K562 (cell line): ENCODE data around the gene CACNA1C. TPM values are rescaled to one million over a fixed set of nuclear protein-coding genes. Genes with fewer than 3 reads are reported as not detected.

Experiments used
- ATAC-seq: fragments of 200-7000 bp; cut with Tn5 transposase; 3 replicates; pipeline ENCODE4 v1.9.1; 2020; ENCODE audit warnings: moderate library complexity
- BruUV-seq: library from RNA; stranded (reverse); fragments of 400-500 nt; replicated peaks from 2 replicates; lab custom pipeline; 2021; lab: Mats Ljungman, UMichigan
- CTCF ChIA-PET: fragments of 300-600 bp; formaldehyde crosslinking; extraction: SDS; loops from one replicate; lab custom pipeline; 2021; ENCODE audit warnings: low intra/inter-chr PET ratio; lab: Yijun Ruan, JAX
- POLR2A ChIA-PET: fragments of 300-600, 350-650 bp; sonication (Branson Sonifier 250); formaldehyde crosslinking; extraction: SDS; loops from one replicate; lab custom pipeline; 2021; ENCODE audit warnings: antibody characterized with exemption, inconsistent platforms; lab: Yijun Ruan, JAX
- DNase-seq, 4 experiments: peaks; one replicate each; pipeline versions ENCODE4 v3.0.0 to v3.0.0-alpha.2; 2011 to 2018; ENCODE audit warnings: low spot score in 3 of 4, mixed read lengths in 3 of 4; ENCODE audit errors: extremely low read depth in 1 of 4
- FAIRE-seq: peaks from 2 replicates; lab custom pipeline; 2011; peaks lifted over from hg19 to GRCh38; lab: Jason Lieb, UNC
- H2AFZ ChIP-seq: 2 replicates; pipeline ENCODE4 v1.6.0; 2011; ENCODE audit warnings: low read depth, low read length, control low read depth, inconsistent platforms
- H3K27ac ChIP-seq: fragments of 200-600 bp; 3 replicates; pipeline ENCODE4 v1.8.0; 2011; ENCODE audit warnings: low read depth, mild to moderate bottlenecking, control low read depth, inconsistent platforms, low read length, moderate library complexity, mixed read lengths; ENCODE audit errors: extremely low read depth
- H3K27me3 ChIP-seq, 2 experiments: fragments of 300-600 bp in 1 of 2; 2 replicates in 1 of 2; 3 replicates in 1 of 2; pipeline versions ENCODE4 v1.6.0 to v1.8.0; 2011; ENCODE audit warnings: inconsistent platforms in 2 of 2, low read length in 2 of 2, mild to moderate bottlenecking in 1 of 2, mixed read lengths in 1 of 2, moderate library complexity in 1 of 2; ENCODE audit not compliant: control insufficient read depth in 2 of 2, insufficient read depth in 2 of 2
- H3K36me3 ChIP-seq: fragments of 300-600 bp; 3 replicates; pipeline ENCODE4 v1.8.0; 2011; ENCODE audit warnings: mild to moderate bottlenecking, low read length, inconsistent platforms; ENCODE audit not compliant: control insufficient read depth, insufficient read depth
- H3K4me1 ChIP-seq, 2 experiments: fragments of 200-600 bp in 1 of 2; replicated peaks in 1 of 2; 2 replicates in 1 of 2; 3 replicates in 1 of 2; pipeline versions ENCODE4 v1.5.1 to v1.8.0; 2011; ENCODE audit warnings: inconsistent platforms in 2 of 2, low read length in 2 of 2, mild to moderate bottlenecking in 1 of 2, mixed read lengths in 1 of 2, moderate library complexity in 1 of 2; ENCODE audit not compliant: control insufficient read depth in 2 of 2, insufficient read depth in 2 of 2
- H3K4me2 ChIP-seq: 2 replicates; pipeline ENCODE4 v1.6.1; 2011; ENCODE audit warnings: low read length, control low read depth, inconsistent platforms, mixed read lengths; ENCODE audit not compliant: insufficient read depth
- H3K4me3 ChIP-seq: fragments of 200-600 bp; sonication (generic), shearing (Covaris generic); 2 replicates; pipeline ENCODE4 v1.5.1; 2016; ENCODE audit warnings: control low read depth, inconsistent platforms
- H3K79me2 ChIP-seq: fragments of 200-600 bp; 3 replicates; pipeline ENCODE4 v1.8.0; 2011; ENCODE audit warnings: low read length, inconsistent platforms; ENCODE audit not compliant: control insufficient read depth, insufficient read depth
- H3K9ac ChIP-seq, 2 experiments: 2 replicates each; pipeline versions ENCODE4 v1.6.0 to v1.6.1; 2011; ENCODE audit warnings: low read depth in 2 of 2, low read length in 2 of 2, control low read depth in 1 of 2, inconsistent platforms in 1 of 2, mild to moderate bottlenecking in 1 of 2, mixed read lengths in 1 of 2; ENCODE audit not compliant: insufficient read depth in 1 of 2
- H3K9me1 ChIP-seq: one replicate; pipeline ENCODE4 v1.6.0; 2011; ENCODE audit warnings: inconsistent platforms, mild to moderate bottlenecking, low read length, moderate library complexity; ENCODE audit not compliant: control insufficient read depth, insufficient read depth
- H3K9me3 ChIP-seq: replicated peaks from 2 replicates; pipeline ENCODE4 v1.5.1; 2011; ENCODE audit warnings: low read depth, low read length, inconsistent platforms; ENCODE audit not compliant: control insufficient read depth, insufficient read depth
- H4K20me1 ChIP-seq: replicated peaks from 2 replicates; pipeline ENCODE4 v1.6.1; 2011; ENCODE audit warnings: low read length, inconsistent platforms, mixed read lengths; ENCODE audit not compliant: control insufficient read depth, insufficient read depth
- BRD4 ChIP-seq: fragments of 200-600 bp; sonication (generic); IDR thresholded peaks from 2 replicates; pipeline ENCODE4 v1.6.1; 2017; ENCODE audit warnings: inconsistent platforms
- BRD9 ChIP-seq: fragments of 450-650 bp; IDR thresholded peaks from 2 replicates; pipeline ENCODE4 v1.6.1; 2018; ENCODE audit warnings: low read depth; ENCODE audit not compliant: partially characterized antibody
- CHAMP1 ChIP-seq: fragments of 450-650 bp; IDR thresholded peaks from 2 replicates; pipeline ENCODE4 v1.6.1; 2016; ENCODE audit warnings: mild to moderate bottlenecking
- MEIS2 ChIP-seq: fragments of 450-650 bp; IDR thresholded peaks from 2 replicates; pipeline ENCODE4 v1.6.1; 2014; ENCODE audit warnings: mild to moderate bottlenecking; ENCODE audit not compliant: partially characterized antibody
- MITF ChIP-seq: IDR thresholded peaks from 2 replicates; pipeline ENCODE4 v1.6.1; 2014; ENCODE audit warnings: antibody characterized with exemption
- PHF8 ChIP-seq: fragments of 200-600 bp; sonication (generic); IDR thresholded peaks from 2 replicates; pipeline ENCODE4 v1.6.1; 2012; ENCODE audit warnings: mixed run types, mild to moderate bottlenecking, inconsistent platforms, low read length, moderate library complexity, borderline replicate concordance
- SFPQ ChIP-seq: fragments of 200-400 bp; formaldehyde crosslinking; IDR thresholded peaks from 2 replicates; pipeline ENCODE4 v1.6.1; 2017; ENCODE audit warnings: mild to moderate bottlenecking, low read depth, low read length, moderate library complexity
- TARDBP ChIP-seq: fragments of 450-650 bp; IDR thresholded peaks from 2 replicates; pipeline ENCODE4 v1.6.1; 2016
- USF1 ChIP-seq: sonication (generic); formaldehyde crosslinking; IDR thresholded peaks from 2 replicates; pipeline ENCODE4 v1.9.0; 2022; ENCODE audit warnings: mild to moderate bottlenecking, missing genetic modification reagents
- ZC3H8 ChIP-seq: fragments of 450-650 bp; IDR thresholded peaks from 2 replicates; pipeline ENCODE4 v1.6.1; 2017
- ZNF41 ChIP-seq: fragments of 250-450 bp; sonication (Bioruptor Pico); conservative IDR thresholded peaks from 2 replicates; pipeline ENCODE4 v1.4.0; 2020; ENCODE audit warnings: mild to moderate bottlenecking
- WGBS: fragments of 100-300 bp; shearing (Covaris generic); methylation state at CpG from one replicate; pipeline ENCODE4 v1.1.6; 2016; ENCODE audit warnings: low coverage, mixed read lengths; ENCODE audit not compliant: insufficient coverage; ENCODE audit errors: missing lambda C conversion rate; 5-methylcytosine and 5-hydroxymethylcytosine counted together
- in situ Hi-C: fragments of 300-500 bp; cut with MboI; formaldehyde crosslinking; loops from 4 replicates; pipeline ENCODE4 v1.15.0; 2018; ENCODE audit warnings: inconsistent platforms, mixed read lengths
- intact Hi-C: fragments of 100-400 bp; cut with micrococcal nuclease; formaldehyde crosslinking; loops from 2 replicates; pipeline ENCODE4 v1.14.2; 2022
- polyA plus RNA-seq, 8 experiments: library from polyadenylated mRNA; depleted of rRNA in 4 of 8; stranded (reverse) in 5 of 8; unstranded in 3 of 8; fragments of >200 nt; fragmentation: Nextera tagmentation in 2 of 8; fragmentation: Illumina TruSeq in 1 of 8; extraction: Ambion mirVana in 2 of 8; extraction: Trizol in 1 of 8; gene quantifications; 2 replicates each; pipeline versions ENCODE4 v1.2.1 to v1.2.3, GENCODE V29; 2011 to 2014; ENCODE audit warnings: inconsistent platforms in 1 of 8, missing spikeins in 1 of 8
- total RNA-seq, 7 experiments: library from RNA; depleted of rRNA in 6 of 7; stranded (reverse); fragments of >200 nt in 6 of 7; fragmentation: Illumina TruSeq in 2 of 7; extraction: Trizol in 2 of 7; gene quantifications; 2 replicates each; pipeline versions ENCODE4 v1.2.1 to v1.2.3, GENCODE V29; 2011 to 2021; ENCODE audit warnings: low replicate concordance in 1 of 7
- TF ChIP-seq, protein P1 (sequence below): sonication (generic); formaldehyde crosslinking; IDR thresholded peaks from 2 replicates; pipeline ENCODE4 v1.8.1; 2023; ENCODE audit warnings: mild to moderate bottlenecking, missing genetic modification reagents

CACNA1C gene
- total and polyA plus RNA-seq, 9 of the 15 experiments (the other 6 are each of a cell fraction or from before 2014, with no cell fraction given) = not detected

DNA sequence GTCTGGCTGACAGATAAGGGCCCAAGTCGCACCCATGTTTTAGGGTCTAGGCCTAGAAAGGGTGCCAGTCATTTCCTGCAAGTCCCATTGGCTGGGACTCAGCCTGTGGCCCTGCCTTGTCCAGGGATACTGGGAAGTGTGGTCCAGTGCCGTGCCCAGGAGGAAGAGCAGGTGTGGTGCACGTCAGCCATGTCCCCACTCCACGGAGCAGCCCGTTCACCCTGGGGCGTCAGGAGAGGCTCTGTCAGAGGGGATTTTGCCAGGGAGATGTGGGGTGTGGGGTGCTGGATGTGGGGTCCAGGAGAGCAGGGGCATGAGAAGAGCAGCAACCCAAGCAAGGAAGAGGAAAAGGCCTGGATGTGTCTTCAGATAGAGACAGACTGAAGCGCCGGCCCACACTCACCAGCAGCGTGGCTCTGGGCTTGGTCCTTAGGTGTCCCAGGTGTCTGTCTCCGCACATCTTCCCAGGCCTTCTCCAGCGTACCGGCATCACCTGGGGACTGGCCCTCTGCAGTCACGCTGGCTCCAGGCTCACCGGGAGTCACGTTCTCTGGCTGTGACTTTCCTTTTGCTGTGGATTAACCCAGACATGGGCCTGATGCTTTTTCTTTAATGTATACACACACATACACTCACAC lies 138.2 kb downstream of the CACNA1C start:
- no peak overlapping the region for H3K9ac ChIP-seq
- no peak overlapping the region for H3K27ac ChIP-seq
- DNase-seq (no peak), FAIRE-seq (no peak), ATAC-seq (no peak)
- no peaks in the 10 kb centered on the region; a peak in 1 of 5 replicates for H3K4me1 ChIP-seq
- BruUV-seq = no TSS peak
- no peak overlapping the region for H3K4me3 ChIP-seq
- H2AFZ ChIP-seq = no peak overlapping the region
- no peaks in the 10 kb centered on the region for H3K9me1 ChIP-seq
- H3K9me3 ChIP-seq = no peaks in the 10 kb centered on the region
- H3K79me2 ChIP-seq = no peaks in the 10 kb centered on the region
- H3K36me3 ChIP-seq = no peaks in the 10 kb centered on the region
- ChIA-PET POLR2A (no interaction called here), CTCF (no interaction called here)
- no peak overlapping the region for H3K4me2 ChIP-seq
- H3K27me3 ChIP-seq = peaks cover 2 to 26% of the 10 kb centered on the region in 2 experiments; a peak in 2 of 5 replicates
- intact Hi-C loops = no loop called here
- in situ Hi-C loops = no loop called here
- WGBS = 0% methylated on average over 10 of the region's 15 CpGs
- no peaks in the 10 kb centered on the region for H4K20me1 ChIP-seq
- TF ChIP-seq PHF8 = no peak
- TF ChIP-seq ZC3H8 = no peak
- TF ChIP-seq, protein P1, sequence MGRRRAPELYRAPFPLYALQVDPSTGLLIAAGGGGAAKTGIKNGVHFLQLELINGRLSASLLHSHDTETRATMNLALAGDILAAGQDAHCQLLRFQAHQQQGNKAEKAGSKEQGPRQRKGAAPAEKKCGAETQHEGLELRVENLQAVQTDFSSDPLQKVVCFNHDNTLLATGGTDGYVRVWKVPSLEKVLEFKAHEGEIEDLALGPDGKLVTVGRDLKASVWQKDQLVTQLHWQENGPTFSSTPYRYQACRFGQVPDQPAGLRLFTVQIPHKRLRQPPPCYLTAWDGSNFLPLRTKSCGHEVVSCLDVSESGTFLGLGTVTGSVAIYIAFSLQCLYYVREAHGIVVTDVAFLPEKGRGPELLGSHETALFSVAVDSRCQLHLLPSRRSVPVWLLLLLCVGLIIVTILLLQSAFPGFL (CRISPR knock-in tag) = no peak
- TF ChIP-seq MITF = no peak
- no peak for TF ChIP-seq TARDBP
- TF ChIP-seq BRD9 = no peak
- TF ChIP-seq BRD4 = no peak
- TF ChIP-seq USF1 (CRISPR knock-in tag) = no peak
- no peak for TF ChIP-seq MEIS2
- TF ChIP-seq ZNF41 (CRISPR knock-in tag) = no peak
- no peak for TF ChIP-seq CHAMP1
- no peak for TF ChIP-seq SFPQ
